PFSK-1 (cell line): ENCODE results near the gene BLOC1S1.

Experiments used
- FOXP2 ChIP-seq: optimal IDR thresholded peaks from 2 replicates; pipeline ENCODE3; 2011; ENCODE audit warnings: borderline replicate concordance, control low read depth, inconsistent platforms; ENCODE audit not compliant: insufficient read depth; ENCODE audit errors: extremely low read length, extremely low read depth
- POLR2AphosphoS5 ChIP-seq: IDR thresholded peaks from 2 replicates; pipeline ENCODE4 v1.6.1; 2012; ENCODE audit warnings: low read depth, mild to moderate bottlenecking, control low read depth, low read length, moderate library complexity
- SIN3A ChIP-seq: IDR thresholded peaks from 2 replicates; pipeline ENCODE4 v1.6.1; 2012; ENCODE audit warnings: mild to moderate bottlenecking, low read length, moderate library complexity, borderline replicate concordance; ENCODE audit not compliant: insufficient read depth
- TAF1 ChIP-seq: IDR thresholded peaks from 2 replicates; pipeline ENCODE4 v1.6.1; 2012; ENCODE audit warnings: low read length, control low read depth, borderline replicate concordance; ENCODE audit not compliant: insufficient read depth
- TF ChIP-seq, protein P1 (sequence below), 2 experiments: IDR thresholded peaks; 2 replicates each; pipeline versions ENCODE4 v1.6.1 to v1.8.0; 2011 to 2012; ENCODE audit warnings: low read depth in 2 of 2, low read length in 2 of 2, control low read depth in 1 of 2, inconsistent platforms in 1 of 2, mild to moderate bottlenecking in 1 of 2, moderate library complexity in 1 of 2; ENCODE audit not compliant: insufficient read depth in 1 of 2

The BLOC1S1 gene

DNA sequence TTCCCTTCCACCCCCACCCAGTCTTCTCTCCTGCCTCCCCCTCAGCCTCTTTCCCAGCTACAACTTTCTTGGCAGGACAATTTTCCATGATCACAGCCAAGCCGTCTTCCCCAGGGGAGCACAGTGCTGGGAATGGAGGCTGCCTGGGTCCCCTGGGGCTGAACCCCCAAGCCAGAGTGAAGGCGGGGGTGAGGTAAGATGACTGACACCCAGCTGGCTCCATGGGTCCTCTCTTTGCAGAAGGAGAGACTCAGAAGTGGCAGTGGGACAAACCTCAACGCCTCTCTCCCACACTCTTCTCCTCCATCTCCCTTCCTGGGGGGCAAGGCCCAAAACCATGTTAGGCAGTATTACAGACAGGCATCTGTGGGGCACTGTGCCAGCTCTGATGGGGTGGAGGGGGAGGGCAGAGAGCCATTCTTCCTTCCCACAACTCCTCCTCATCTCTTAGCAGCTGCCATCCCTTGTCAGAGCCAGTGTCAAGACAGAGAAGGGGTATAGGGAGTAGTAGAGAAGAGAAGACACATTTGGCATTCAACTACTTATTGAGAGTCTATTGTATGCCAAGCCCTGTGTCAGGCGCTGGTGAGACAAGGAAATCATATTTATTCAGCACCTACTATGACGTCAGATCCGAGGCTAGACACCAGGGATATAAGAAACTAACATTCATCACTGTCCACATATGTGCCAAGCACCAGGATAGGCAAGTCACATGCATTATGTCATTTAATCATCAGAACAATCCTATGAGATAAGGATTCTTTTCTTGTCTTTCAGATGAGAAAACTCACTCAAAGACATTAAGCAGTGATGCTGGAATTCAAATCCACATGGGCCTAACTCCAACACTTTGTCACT, 11.7 kb upstream of the BLOC1S1 start:
- TF ChIP-seq, protein P1, sequence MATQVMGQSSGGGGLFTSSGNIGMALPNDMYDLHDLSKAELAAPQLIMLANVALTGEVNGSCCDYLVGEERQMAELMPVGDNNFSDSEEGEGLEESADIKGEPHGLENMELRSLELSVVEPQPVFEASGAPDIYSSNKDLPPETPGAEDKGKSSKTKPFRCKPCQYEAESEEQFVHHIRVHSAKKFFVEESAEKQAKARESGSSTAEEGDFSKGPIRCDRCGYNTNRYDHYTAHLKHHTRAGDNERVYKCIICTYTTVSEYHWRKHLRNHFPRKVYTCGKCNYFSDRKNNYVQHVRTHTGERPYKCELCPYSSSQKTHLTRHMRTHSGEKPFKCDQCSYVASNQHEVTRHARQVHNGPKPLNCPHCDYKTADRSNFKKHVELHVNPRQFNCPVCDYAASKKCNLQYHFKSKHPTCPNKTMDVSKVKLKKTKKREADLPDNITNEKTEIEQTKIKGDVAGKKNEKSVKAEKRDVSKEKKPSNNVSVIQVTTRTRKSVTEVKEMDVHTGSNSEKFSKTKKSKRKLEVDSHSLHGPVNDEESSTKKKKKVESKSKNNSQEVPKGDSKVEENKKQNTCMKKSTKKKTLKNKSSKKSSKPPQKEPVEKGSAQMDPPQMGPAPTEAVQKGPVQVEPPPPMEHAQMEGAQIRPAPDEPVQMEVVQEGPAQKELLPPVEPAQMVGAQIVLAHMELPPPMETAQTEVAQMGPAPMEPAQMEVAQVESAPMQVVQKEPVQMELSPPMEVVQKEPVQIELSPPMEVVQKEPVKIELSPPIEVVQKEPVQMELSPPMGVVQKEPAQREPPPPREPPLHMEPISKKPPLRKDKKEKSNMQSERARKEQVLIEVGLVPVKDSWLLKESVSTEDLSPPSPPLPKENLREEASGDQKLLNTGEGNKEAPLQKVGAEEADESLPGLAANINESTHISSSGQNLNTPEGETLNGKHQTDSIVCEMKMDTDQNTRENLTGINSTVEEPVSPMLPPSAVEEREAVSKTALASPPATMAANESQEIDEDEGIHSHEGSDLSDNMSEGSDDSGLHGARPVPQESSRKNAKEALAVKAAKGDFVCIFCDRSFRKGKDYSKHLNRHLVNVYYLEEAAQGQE (IDR thresholded peaks at IDR 0.05; ENCODE audit: insufficient read depth in 1 of 2, low read depth in 2 of 2, low read length in 2 of 2), result no peak
- TF ChIP-seq FOXP2 (no peak), TAF1 (no peak), SIN3A (no peak), POLR2AphosphoS5 (no peak)

DNA sequence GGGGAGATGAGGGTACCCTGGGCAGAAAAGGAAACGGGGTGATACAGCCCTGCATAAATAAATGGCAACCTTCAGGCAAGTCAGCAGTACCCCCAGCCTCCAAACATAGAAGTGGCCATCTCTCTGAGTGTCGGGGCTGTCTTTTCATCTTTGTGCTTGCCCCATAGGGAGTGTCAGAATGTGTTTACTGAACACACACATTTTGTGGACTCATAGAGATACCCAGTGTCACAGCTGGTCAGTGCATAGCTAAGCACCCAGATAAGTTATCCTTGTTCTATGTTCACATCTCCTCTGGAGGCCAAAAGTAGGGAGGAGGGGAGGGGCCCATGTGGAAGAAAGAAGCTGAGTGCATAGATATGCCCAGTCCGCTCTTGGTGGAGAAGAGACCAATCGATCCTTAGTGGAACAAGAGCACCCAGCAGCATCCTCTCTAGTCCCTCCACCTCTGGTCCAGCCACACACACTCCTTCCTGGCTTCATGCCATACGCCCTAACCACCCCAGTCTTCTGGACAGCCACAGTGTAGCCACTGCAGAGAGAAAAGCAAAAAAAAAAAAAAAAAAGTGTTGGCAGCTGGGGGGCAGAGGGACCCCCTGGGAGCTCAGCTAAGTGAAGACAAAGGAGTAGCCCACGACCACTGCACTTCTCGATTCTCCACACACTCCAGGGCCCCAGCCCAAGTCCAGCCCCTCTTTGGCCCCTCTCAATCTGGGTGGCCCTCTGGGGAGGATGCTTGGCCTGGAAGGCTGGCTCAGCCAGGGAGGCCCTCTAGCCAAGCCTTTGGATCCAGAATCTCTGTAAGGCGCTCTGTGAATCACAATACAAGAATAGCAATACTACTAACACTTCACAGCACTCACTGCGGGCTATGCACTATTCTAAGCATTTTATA, 10.8 kb upstream of the BLOC1S1 start:
- no peak for TF ChIP-seq SIN3A
- no peak for TF ChIP-seq TAF1
- TF ChIP-seq FOXP2, result no peak
- TF ChIP-seq POLR2AphosphoS5, result no peak
- TF ChIP-seq, protein P1 (IDR thresholded peaks at IDR 0.05; ENCODE audit: insufficient read depth in 1 of 2, low read depth in 2 of 2, low read length in 2 of 2), result no peak

DNA sequence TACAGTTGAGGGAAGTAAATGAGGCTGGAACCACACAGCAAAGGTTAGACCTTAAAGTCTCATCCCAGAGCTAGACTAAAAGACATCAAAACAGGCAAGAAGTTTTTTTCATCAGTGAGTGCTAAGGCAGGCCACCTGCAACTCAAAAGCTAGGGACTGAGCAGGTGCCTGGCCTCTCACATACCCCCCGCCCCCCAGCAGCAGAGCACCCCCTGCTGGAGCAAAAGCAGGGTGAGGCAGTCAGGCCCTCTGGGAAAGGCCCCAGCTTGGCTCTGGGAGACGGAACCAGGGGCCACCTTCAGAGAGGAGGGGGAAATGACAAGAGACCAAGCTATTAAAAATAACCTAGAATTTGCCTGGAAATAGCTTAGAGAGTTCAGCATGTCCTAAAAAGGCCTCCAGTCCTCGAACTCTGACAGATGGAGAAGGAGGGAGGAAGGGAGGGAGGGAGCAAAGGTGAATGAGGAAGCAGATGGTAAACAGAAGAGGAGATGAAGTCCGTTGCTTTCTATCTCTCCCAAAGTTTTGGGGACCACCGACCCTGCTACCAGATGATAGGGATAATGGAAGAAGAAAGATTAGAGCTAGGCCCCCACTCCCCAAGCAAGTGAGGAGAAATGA, 10.0 kb upstream of the BLOC1S1 start:
- TF ChIP-seq TAF1 (no peak), SIN3A (no peak), POLR2AphosphoS5 (no peak), FOXP2 (no peak)
- TF ChIP-seq, protein P1 (IDR thresholded peaks at IDR 0.05; ENCODE audit: insufficient read depth in 1 of 2, low read depth in 2 of 2, low read length in 2 of 2), result no peak

DNA sequence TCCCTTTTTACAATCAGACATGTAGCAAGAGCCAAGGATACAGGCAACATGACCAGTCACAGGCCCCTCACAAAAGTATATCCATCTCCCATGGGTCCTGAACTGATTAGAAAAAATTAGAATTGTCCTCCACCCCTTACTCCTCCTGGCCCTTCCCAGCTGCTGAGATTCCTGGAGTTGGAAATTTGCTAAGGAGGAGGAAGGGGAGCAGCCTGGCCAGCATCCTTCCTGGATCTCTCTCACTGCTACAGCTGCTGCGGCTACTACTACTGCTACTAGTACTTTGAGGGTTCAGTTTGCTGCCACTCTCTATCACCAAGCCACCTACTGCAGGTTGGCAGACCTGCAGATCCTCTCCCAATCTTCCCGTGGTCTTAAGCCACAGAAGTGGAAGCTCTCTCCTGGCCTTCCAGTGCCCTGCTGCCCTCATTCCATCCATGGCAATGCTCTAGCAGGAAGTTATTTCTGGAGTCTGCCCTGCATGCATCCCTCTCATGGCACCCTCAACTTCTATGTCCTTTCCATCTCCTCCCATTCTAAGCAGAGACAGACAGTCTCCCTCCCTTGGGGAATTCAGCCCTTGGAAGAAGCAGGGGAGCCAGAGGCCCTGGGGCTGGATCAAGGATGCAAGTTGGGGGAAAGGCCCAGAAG, 9.2 kb upstream of the BLOC1S1 start:
- no peak for TF ChIP-seq SIN3A

DNA sequence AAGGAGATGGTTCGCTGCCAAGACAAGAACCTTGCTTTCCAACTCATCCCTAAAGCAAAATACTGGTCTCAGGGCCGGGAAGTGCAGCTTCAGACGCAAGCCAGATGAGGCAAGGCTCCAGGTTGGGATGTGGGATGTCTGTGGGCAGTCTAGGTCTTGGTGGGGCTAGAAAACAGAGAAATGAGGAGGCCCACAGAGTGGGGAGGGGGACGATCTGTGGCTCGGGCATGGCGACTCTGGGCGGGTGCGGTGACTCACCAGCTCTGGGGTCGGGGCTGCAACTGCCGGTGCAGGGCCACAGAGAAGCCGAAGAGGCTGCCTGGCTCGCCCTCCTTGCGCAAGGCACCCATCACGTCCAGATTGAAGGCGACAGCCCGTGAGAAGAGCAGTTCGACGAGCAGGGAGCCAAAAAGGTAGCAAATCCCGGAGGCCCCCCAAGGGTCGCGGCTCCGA, 8.6 kb upstream of the BLOC1S1 start:
- TF ChIP-seq FOXP2, result no peak
- TF ChIP-seq POLR2AphosphoS5, result no peak
- TF ChIP-seq SIN3A, result no peak
- TF ChIP-seq TAF1, result no peak
